CD4-positive, alpha-beta T cell treated with Interleukin-12 subunit alpha and Interleukin-12 subunit beta, for 1 hour (primary cell): Measurements from ENCODE around the gene TTC7B.
A peak's percentile ranks its signal among the peaks of the same experiment; 100 is the strongest.

Experiments used
- DNase-seq: peaks from one replicate; pipeline ENCODE4 v3.0.0-alpha.2; 2020

Gene TTC7B

DNA sequence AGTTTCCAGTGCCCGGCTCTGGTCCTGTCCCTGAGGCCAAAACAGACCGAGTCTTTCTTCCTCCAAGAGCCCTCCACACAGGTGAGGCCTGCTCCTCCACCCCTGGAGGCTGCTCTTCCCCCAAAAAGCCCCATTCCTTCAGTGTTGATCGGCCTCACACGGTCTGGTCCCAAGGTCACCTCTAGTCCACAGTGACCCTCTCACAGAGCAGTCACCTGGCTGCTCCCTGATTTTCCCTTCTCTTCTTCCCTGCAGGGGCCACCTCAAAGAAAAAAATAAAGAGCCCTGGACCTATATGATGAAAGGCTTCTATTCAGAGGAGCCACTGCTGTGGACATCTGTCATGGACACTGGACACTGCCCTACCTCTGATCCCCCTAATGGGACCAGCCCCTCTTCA, 42.5 kb downstream of the TTC7B start:
- DNase-seq = no peak

DNA sequence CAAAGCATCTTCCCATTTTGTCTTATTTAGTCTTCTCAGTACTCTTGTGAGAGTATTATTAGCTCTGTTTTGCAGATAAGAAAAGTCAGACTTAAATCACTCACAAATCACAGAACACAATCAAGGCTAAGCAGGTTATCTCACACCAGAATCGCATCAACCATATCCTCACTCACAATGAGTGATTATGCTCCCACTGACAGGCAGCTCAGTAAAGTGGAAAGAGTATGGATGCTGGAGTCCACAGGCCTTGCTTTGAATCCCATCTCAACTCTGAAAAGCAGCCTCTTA, 43.1 kb downstream of the TTC7B start:
- no peak for DNase-seq

DNA sequence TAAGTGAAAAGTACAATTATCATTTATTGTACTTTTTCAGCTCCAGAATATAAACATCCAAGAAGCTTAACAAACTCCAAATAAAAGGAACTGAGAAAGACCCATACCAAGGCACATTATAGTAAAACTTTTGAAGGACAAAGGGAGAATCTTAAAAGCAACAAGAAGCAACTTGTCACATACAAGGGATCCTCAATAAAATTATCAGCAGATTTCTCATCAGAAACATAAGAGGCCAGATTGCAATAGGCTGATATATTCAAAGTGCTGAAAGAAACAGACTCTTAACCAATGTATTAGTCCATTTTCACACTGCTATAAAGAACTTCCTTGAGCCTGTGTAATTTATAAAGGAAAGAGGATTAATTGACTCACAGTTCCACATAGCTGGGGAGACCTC, 48.3 kb downstream of the TTC7B start:
- DNase-seq = no peak

GRCh38 chr14:90760591-90761316, 55.5 kb downstream of the TTC7B start:
- peak; percentile 17 for DNase-seq

- no peak for DNase-seq
Measured at GRCh38 chr14:90760078-90760444, 56.2 kb downstream of the TTC7B start.

- DNase-seq = peak; percentile 7
Measured at GRCh38 chr14:90759370-90760077, 56.7 kb downstream of the TTC7B start.

DNA sequence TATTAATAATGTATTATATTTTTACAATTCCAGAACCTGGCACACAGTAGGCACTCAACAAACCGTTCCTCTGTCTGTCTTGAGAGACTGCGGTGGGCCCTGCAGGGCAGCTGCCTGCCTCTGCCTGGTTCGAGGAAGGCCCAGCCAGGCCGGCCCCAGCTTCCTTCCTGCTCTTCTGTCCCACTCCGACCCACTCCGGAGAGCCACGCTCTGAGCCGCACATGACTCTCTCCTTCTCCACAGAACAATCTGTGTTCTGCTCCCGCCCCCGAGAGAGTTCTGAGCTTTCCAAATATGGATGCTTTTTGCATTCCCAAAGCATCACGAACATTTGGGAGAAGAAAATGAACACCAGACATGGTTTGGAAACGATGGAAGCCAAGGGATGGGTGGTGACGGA, 57.3 kb downstream of the TTC7B start:
- no peak for DNase-seq

DNA sequence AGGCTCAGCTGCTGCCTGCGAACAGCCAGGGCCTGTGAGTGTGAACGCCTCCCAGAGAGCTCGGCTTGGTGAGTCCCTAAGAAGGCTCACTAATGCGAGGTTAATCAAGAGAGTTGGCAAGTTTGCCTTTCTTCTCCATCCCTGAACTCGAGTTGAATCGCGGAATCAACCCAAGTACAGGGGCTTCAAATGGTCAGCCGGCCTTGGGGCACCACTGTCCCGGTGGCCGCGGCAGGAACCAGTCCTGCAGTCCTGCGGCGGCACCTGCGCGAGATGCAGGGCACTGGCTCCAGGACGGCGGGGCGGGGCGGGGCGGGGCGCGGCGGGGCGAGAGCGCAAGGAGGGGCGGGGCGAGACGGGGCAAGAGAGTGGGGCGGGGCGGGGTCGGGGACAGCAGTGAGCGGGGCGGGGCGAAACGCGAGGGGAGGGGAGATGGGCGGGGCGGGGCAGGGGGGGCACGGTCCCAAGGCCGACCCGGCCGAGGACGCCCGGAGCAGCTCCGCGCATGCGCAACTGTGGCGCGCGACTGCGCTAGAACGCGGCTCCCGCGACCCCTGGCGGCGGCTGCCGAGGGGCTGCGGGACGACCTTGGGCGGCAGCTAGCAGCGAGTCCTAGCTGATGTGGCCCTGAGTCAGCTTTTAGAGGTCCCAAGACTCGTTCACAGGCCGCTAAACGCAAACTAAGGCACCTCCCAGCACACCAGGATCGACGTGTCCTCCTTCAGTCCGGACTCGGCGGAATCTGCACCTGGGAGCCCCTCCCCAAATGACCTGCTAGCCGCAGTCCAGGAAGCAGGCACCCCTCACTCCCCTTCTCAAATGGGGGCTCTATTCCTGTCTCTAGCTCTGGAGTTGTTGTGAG, 58.0 kb downstream of the TTC7B start:
- peak; percentile 95 for DNase-seq

DNA sequence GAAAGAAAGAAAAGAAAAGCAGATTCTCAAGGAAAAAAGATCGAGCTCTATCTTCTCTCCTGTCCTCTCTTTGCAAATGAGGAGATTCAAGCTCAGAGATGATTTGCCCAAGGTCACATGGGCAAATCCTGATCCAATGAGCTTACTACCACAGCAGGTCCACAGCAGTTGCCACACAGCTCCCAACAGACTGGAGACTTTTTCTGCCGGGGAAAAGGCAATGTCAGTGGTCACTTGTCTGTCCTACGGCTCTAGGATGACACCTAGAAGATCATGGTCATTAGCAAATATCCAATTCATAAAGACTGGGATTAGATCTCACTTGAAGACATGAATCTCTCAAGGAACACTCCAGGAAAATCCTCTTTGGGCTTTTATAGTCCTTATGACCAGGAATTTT, 58.8 kb downstream of the TTC7B start:
- DNase-seq = no peak

DNA sequence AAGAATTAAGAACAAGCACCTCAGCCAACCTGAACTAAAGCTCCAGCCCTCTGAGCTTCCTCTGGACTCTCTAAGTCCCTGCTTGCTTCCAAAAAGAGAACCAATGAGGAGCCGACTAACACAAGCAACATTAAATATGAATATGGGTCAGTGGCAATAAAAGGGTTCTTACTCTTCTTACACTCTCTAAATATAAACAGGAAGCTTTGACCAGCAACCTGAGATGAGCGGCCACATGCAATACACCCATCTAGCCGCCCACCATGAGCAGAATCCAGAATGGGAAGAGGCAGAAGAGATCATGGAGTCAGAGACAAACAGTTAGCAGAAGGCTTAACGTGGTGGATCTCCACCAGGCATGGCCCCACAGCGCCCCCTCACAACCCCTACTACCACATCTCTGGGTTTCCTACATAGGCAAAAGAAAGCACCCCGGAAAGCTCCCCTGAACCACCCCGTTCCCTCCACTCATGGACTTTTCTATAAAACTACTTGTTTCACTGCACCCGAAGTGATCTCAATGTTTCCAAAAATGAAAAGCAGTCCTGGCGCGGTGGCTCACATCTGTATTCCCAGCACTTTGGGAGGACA, 59.4 kb downstream of the TTC7B start:
- no peak for DNase-seq

- no peak for DNase-seq
Measured at GRCh38 chr14:90755661-90756304, 60.4 kb downstream of the TTC7B start.

DNA sequence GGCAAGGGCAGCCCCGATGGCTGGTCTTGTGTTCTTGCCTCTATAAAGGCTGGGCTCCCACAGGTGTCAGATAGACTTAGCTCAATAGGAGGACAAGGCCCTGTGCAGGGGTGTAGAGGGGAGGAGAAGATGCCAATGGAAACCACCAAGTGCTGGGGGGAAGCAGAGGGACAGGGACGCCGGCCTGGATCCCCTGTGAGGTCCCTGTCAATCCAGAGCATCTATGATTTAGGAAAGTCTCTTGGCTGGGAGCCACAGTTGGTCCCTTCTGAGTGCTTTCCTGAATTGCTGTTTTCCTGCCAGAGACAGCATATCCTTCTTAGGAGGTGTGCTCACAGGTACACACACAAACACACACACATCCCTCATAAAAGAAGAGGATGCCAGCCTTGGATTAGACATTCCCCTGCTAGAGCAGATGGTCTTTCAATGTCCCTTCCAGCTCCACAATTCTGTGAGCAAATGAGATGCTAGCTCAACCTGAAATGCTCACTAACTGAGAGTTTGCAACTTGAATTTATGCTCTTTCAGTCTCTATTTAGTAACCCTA, 62.7 kb downstream of the TTC7B start:
- no peak for DNase-seq

DNA sequence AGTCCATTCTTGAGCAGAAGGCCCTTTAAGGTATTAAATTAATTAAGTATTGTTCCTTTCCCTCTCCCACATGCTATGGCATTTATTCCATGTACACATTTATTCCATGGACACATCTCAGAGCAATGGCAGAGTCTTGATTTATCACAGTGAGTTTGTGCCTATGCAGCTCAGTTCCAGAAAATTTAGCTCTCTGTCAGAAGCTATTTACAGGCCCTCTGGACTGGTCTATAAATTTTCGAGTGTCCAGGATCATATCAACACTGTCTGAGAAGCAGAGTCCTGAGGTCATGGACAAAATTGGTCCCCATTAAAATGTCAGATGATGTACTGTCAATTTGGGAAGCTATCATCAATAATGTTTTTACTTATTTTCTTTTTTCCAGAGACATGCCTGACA, 65.5 kb downstream of the TTC7B start:
- DNase-seq = no peak

- DNase-seq = no peak
Measured at GRCh38 chr14:90750191-90750590, 66.0 kb downstream of the TTC7B start.

- DNase-seq = no peak
Measured at GRCh38 chr14:90747909-90748308, 68.3 kb downstream of the TTC7B start.

GRCh38 chr14:90743826-90744225, 72.4 kb downstream of the TTC7B start:
- no peak for DNase-seq

- no peak for DNase-seq
Measured at GRCh38 chr14:90743425-90743824, 72.8 kb downstream of the TTC7B start.

GRCh38 chr14:90742729-90743128, 73.5 kb downstream of the TTC7B start:
- DNase-seq = no peak

DNA sequence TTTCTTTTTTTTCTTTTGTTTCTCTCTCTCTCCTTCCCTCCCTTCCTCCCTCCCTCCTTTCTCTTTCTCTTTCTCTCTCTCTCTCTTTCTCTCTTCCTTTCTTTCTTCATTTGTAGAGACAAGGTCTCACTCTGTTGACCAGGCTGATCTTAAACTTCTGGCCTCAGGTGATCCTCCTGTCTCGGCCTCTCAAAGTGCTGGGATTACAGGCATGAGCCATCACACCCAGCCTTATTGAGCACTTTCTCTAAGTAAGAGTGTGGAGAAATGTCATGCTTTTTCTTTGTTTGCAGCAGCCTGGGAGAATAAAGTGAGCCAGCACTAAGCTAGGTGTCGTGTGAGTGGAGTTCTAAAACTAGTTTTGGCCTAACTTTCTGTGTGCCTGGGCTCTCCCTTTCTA, 74.0 kb downstream of the TTC7B start:
- DNase-seq = no peak

GRCh38 chr14:90741682-90741946, 74.6 kb downstream of the TTC7B start:
- no peak for DNase-seq

DNA sequence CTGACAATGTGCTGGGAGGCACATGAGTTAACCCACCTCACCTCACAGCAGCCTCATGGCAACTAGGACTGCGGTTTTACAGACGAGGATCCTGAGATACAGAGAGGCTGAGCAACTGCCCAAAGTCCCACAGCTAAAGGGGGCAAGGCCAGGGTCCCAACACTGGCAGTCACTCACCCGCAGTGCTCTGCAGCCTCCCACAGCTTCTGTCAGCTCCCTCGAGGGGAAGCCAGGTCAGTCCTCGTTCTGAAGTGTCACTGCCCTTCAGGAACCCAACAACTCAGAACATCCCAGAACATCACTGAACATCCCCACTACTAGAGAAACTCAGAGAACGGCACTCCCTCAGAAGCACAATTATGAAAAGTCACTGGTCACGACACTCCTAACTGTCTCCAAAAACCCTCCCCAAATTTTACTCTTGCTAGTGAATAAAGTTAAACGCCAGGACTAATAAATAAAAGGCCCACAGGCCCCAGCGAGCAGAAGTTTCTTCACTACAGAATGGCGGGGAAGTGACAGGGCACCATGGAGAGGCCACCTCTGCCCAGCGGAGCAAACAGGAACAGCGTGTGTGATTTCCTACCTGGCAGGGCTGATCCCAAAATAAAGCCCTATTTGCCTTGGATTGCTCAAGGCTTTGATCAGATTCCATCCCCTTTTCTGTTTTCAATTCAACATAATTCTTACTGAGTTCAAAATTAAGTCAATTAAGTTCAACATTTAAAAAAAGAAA, 75.1 kb downstream of the TTC7B start:
- no peak for DNase-seq

- DNase-seq = no peak
Measured at GRCh38 chr14:90740081-90740480, 76.1 kb downstream of the TTC7B start.
